MM.1S (cell line): ENCODE data around the gene PPP1R37.

Experiments used
- DNase-seq: peaks from one replicate; pipeline ENCODE4 v3.0.0-alpha.2; 2015
- H2AFZ ChIP-seq: fragments of 300-600 bp; sonication (generic); 2 replicates; pipeline ENCODE4 v1.6.0; 2016; ENCODE audit warnings: antibody characterized with exemption, low read length
- H3F3A ChIP-seq: fragments of 300-600 bp; sonication (generic); 2 replicates; pipeline ENCODE4 v1.6.1; 2016; ENCODE audit warnings: mild to moderate bottlenecking, antibody characterized with exemption, low read length, moderate library complexity, mixed read lengths; ENCODE audit not compliant: insufficient read depth
- H3K27ac ChIP-seq: fragments of 300-600 bp; sonication (generic); 2 replicates; pipeline ENCODE4 v1.5.1; 2016; ENCODE audit warnings: mild to moderate bottlenecking, low read length
- H3K27me3 ChIP-seq: fragments of 300-600 bp; sonication (generic); replicated peaks from 2 replicates; pipeline ENCODE4 v1.6.0; 2016; ENCODE audit warnings: low read length; ENCODE audit not compliant: insufficient read depth
- H3K36me3 ChIP-seq: fragments of 300-600 bp; sonication (generic); replicated peaks from 2 replicates; pipeline ENCODE4 v1.6.1; 2016; ENCODE audit warnings: mild to moderate bottlenecking, low read length, mixed read lengths; ENCODE audit not compliant: insufficient read depth
- H3K4me1 ChIP-seq: fragments of 300-600 bp; sonication (generic); 2 replicates; pipeline ENCODE4 v1.6.1; 2016; ENCODE audit warnings: low read length, mixed read lengths
- H3K4me2 ChIP-seq: fragments of 300-600 bp; sonication (generic); 2 replicates; pipeline ENCODE4 v1.6.0; 2016; ENCODE audit warnings: low read depth, low read length
- H3K4me3 ChIP-seq: fragments of 300-600 bp; sonication (generic); 2 replicates; pipeline ENCODE4 v1.5.1; 2016; ENCODE audit warnings: low read length, mixed read lengths
- H3K79me2 ChIP-seq: fragments of 300-600 bp; sonication (generic); 2 replicates; pipeline ENCODE4 v1.6.1; 2016; ENCODE audit warnings: mixed run types, low read length, mixed read lengths
- H3K9ac ChIP-seq: fragments of 300-600 bp; sonication (generic); 2 replicates; pipeline ENCODE4 v1.6.1; 2016; ENCODE audit warnings: low read length, mixed read lengths
- H3K9me2 ChIP-seq: fragments of 300-600 bp; sonication (generic); replicated peaks from 2 replicates; pipeline ENCODE4 v1.6.1; 2016; ENCODE audit warnings: mild to moderate bottlenecking, low read length, mixed read lengths; ENCODE audit not compliant: insufficient read depth
- H3K9me3 ChIP-seq: fragments of 300-600 bp; sonication (generic); replicated peaks from 2 replicates; pipeline ENCODE4 v1.6.1; 2016; ENCODE audit warnings: mild to moderate bottlenecking, low read length, mixed read lengths; ENCODE audit not compliant: insufficient read depth
- H4K20me1 ChIP-seq: fragments of 300-600 bp; sonication (generic); 2 replicates; pipeline ENCODE4 v1.6.1; 2016; ENCODE audit warnings: mild to moderate bottlenecking, low read length, moderate library complexity, mixed read lengths; ENCODE audit not compliant: insufficient read depth
- CTCF ChIP-seq: fragments of 300-600 bp; sonication (generic); IDR thresholded peaks from 2 replicates; pipeline ENCODE4 v1.5.1; 2016; ENCODE audit warnings: antibody characterized with exemption, low read length, mixed read lengths
- EZH2 ChIP-seq: fragments of 300-600 bp; sonication (generic); optimal IDR thresholded peaks from 2 replicates; pipeline ENCODE3; 2017; ENCODE audit warnings: low read depth, mild to moderate bottlenecking, antibody characterized with exemption, low read length, mixed read lengths
- EZH2phosphoT487 ChIP-seq: fragments of 300-600 bp; sonication (generic); IDR thresholded peaks from 2 replicates; pipeline ENCODE4 v1.6.1; 2018; ENCODE audit warnings: antibody characterized with exemption, low read length

Gene PPP1R37

GRCh38 chr19:45184115-45184514 is 91.1 kb downstream of the PPP1R37 start:
- DNase-seq = no peak
- no peak overlapping the region for H2AFZ ChIP-seq
- TF ChIP-seq CTCF = no peak
- no peak for TF ChIP-seq EZH2phosphoT487
- TF ChIP-seq EZH2 = no peak
- no peak overlapping the region for H3K4me2 ChIP-seq
- H4K20me1 ChIP-seq = no peaks in the 10 kb centered on the region
- H3K36me3 ChIP-seq = no peaks in the 10 kb centered on the region
- no peaks in the 10 kb centered on the region for H3F3A ChIP-seq
- H3K4me1 ChIP-seq = 0 out of 2 replicates have a peak, but pooled peaks cover 3% of the 10 kb centered on the region
- H3K9me2 ChIP-seq = no peaks in the 10 kb centered on the region
- H3K79me2 ChIP-seq = peaks cover 25% of the 10 kb centered on the region
- H3K9ac ChIP-seq = no peak overlapping the region
- H3K4me3 ChIP-seq = no peak overlapping the region
- no peak overlapping the region for H3K27ac ChIP-seq
- no peaks in the 10 kb centered on the region for H3K27me3 ChIP-seq
- H3K9me3 ChIP-seq = no peaks in the 10 kb centered on the region

GRCh38 chr19:45186509-45187334 is 93.7 kb downstream of the PPP1R37 start:
- Histone ChIP-seq H3K27me3 (no peaks in the 10 kb centered on the region), H3K79me2 (0 out of 2 replicates have a peak, but pooled peaks cover under 1% of the 10 kb centered on the region), H3K4me1 (no peaks in the 10 kb centered on the region), H2AFZ (no peak overlapping the region; the same call in 1 of the 2 replicates), H3K9me3 (no peaks in the 10 kb centered on the region), H3K27ac (no peak overlapping the region), H3F3A (no peaks in the 10 kb centered on the region), H3K9me2 (no peaks in the 10 kb centered on the region), H3K36me3 (no peaks in the 10 kb centered on the region), H4K20me1 (no peaks in the 10 kb centered on the region), H3K4me3 (no peak overlapping the region), H3K4me2 (no peak overlapping the region), H3K9ac (no peak overlapping the region)
- TF ChIP-seq EZH2phosphoT487 (no peak), CTCF (no peak), EZH2 (no peak)
- DNase-seq = no peak

GRCh38 chr19:45187421-45188100 is 94.6 kb downstream of the PPP1R37 start:
- Histone ChIP-seq H3F3A (no peaks in the 10 kb centered on the region), H3K36me3 (no peaks in the 10 kb centered on the region), H3K27me3 (no peaks in the 10 kb centered on the region), H3K9me2 (no peaks in the 10 kb centered on the region), H4K20me1 (no peaks in the 10 kb centered on the region), H3K9me3 (no peaks in the 10 kb centered on the region), H3K79me2 (no peaks in the 10 kb centered on the region), H3K27ac (no peak overlapping the region), H3K9ac (no peak overlapping the region), H2AFZ (peak overlapping the region; percentile 8; the same call in 1 of the 2 replicates), H3K4me1 (no peaks in the 10 kb centered on the region), H3K4me2 (peak overlapping the region; percentile 30; the same call in 1 of the 2 replicates), H3K4me3 (no peak overlapping the region)
- TF ChIP-seq EZH2 (no peak), EZH2phosphoT487 (no peak), CTCF (peak; percentile 68)
- DNase-seq = peak; percentile 61
